Omental fat pad (tissue), 4 donors: ENCODE measurements around the gene CAVIN2. TPM values are rescaled to one million over a fixed set of nuclear protein-coding genes. Genes with fewer than 3 reads are reported as not detected.

Experiments used
- ATAC-seq: fragments of 150-250 bp; one replicate; pipeline ENCODE4 v1.9.1; 2016; ENCODE audit warnings: mild to moderate bottlenecking, moderate library complexity; ENCODE audit not compliant: low FRiP score
- DNase-seq: peaks from one replicate; pipeline ENCODE4 v3.0.0-alpha.2; 2019; ENCODE audit warnings: low spot score
- CTCF ChIP-seq, 3 donors: fragments of 450-650 bp; IDR thresholded peaks; one replicate each; pipeline ENCODE4 v1.5.1; 2016 to 2017; ENCODE audit warnings: antibody characterized with exemption in 3 of 3, mild to moderate bottlenecking in 3 of 3, moderate library complexity in 2 of 3
- total RNA-seq, 4 donors: library from RNA; depleted of rRNA; stranded (reverse); fragments of >200 nt; gene quantifications; one replicate each; pipeline ENCODE4 v1.1.0, GENCODE V29; 2016

CAVIN2 gene
- total RNA-seq, 4 donors from 2014 or later, result 45.3 to 194 (median 64.2) TPM

GRCh38 chr2:191857259-191857805 lies 10.4 kb upstream of the CAVIN2 start:
- ATAC-seq, result no peak
- no peak for TF ChIP-seq CTCF (IDR thresholded peaks at IDR 0.05)

GRCh38 chr2:191856111-191856876 lies 9.4 kb upstream of the CAVIN2 start:
- no peak for DNase-seq
- ATAC-seq, result no peak
- no peak for TF ChIP-seq CTCF (IDR thresholded peaks at IDR 0.05)

More at GRCh38 chr2:191857259-191857805, 10.4 kb upstream of the CAVIN2 start:
- DNase-seq, result no peak

GRCh38 chr2:191855382-191855781 lies 8.5 kb upstream of the CAVIN2 start:
- ATAC-seq, result no peak
- no peak for TF ChIP-seq CTCF (IDR thresholded peaks at IDR 0.05)
- DNase-seq, result no peak

- no peak for TF ChIP-seq CTCF (IDR thresholded peaks at IDR 0.05)
- peak; percentile 46 for ATAC-seq
- no peak for DNase-seq
Measured at GRCh38 chr2:191854382-191855372, 7.8 kb upstream of the CAVIN2 start.

- DNase-seq (no peak), ATAC-seq (no peak)
- TF ChIP-seq CTCF (IDR thresholded peaks at IDR 0.05), result no peak
Measured at GRCh38 chr2:191853843-191854242, 7.0 kb upstream of the CAVIN2 start.

- DNase-seq, result no peak
- no peak for TF ChIP-seq CTCF (IDR thresholded peaks at IDR 0.05)
- ATAC-seq, result no peak
Measured at GRCh38 chr2:191851158-191851557, 4.3 kb upstream of the CAVIN2 start.
